GM19395 (cell line): Measurements from ENCODE around the gene B3GALT4.
A peak's percentile ranks its signal among the peaks of the same experiment; 100 is the strongest.

Experiments used
- ATAC-seq: cut with Tn5 transposase; IDR thresholded peaks from one replicate; pipeline ENCODE4 v1.9.1; 2021; ENCODE audit warnings: mild to moderate bottlenecking, moderate library complexity; ENCODE audit not compliant: unreplicated experiment

The B3GALT4 gene

DNA sequence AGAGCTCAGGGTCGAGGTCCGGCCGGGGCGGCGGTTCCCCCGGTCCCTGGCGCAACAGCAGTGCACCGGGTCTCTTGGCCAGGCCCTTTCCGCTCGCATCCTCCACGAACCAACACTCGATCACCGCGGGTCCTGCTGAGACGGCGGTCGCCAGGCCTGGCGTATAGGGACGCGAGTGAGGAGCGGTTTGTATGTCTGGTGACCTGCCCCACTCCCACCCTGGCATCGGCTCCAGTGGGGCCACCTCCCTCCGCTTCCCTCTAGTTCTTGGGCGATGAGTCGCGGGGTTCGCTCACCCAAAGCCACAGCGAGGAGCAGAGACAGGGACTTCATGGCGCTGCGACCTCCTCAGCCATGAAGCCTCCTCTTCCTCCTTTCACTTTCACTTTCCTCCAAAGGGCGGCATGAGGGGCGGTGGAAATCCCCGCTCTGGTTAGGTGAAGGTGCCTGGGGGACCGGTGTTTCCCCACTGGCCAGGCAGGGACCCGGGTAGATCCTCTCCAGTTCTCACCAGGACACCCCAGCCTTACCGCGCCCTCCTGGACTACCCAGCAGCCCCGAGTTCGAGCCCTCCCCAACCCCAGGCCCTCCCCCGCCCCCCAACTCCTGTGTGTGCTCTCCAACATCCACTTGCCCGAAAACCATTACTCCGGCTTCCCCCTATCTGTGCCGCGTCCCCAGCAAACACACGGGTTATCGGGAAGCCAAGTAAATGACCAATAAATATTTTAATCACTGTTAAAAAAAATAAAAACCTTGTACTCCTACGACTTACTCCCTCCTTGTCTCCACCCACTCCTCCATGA lies 37.0 kb downstream of the B3GALT4 start, which contains the start of gene TAPBP:
Gene TAPBP, minus strand, starts transcription at position 370 of the 806 bp plus-strand sequence. Its CDS starts 37 bp downstream, at position 333.
- ATAC-seq: peak; percentile 50

GRCh38 chr6:33314515-33314942 lies 37.6 kb downstream of the B3GALT4 start:
- ATAC-seq: no peak

DNA sequence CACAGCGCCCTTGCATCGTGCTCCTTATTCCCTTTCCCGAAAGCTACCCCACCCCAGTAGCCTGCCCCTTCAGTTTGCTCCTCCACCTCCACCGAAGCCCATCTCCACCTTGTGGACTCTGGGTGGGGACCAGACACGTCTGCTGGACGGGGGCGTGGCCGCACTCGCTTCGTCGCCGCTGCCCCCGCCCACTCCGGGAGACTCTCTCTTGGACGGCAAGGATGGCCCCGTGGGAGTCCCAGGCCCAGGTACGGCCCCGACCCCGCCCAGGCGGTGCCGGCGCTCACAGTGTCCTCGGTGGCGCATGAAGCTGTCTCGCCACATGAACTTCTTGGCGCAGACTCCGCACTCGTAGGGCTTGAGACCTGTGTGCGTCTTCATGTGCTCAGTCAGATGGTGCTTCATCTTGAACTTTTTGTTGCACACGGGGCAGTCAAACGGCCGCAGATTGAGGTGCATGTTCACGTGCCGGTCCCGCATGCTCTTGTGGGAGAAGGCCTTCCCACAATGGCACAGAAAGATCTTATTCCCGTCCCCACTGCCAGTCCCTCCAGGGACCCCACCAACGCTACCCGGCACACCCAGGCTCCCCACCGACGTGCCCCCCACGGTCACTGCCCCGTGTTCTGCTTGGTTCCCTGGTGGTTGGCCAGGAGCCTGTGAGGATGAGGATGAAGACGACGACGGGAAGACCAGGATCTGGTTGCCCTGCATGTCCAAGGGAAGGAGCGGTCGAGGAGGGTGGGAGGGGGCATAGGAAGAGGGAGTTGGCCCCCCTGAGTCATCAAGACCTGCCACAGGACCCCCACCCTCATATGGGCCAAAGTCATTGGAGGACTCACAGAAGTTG lies 38.2 kb downstream of the B3GALT4 start:
- ATAC-seq: no peak

- no peak for ATAC-seq
Measured at GRCh38 chr6:33315793-33316602, 39.1 kb downstream of the B3GALT4 start.

DNA sequence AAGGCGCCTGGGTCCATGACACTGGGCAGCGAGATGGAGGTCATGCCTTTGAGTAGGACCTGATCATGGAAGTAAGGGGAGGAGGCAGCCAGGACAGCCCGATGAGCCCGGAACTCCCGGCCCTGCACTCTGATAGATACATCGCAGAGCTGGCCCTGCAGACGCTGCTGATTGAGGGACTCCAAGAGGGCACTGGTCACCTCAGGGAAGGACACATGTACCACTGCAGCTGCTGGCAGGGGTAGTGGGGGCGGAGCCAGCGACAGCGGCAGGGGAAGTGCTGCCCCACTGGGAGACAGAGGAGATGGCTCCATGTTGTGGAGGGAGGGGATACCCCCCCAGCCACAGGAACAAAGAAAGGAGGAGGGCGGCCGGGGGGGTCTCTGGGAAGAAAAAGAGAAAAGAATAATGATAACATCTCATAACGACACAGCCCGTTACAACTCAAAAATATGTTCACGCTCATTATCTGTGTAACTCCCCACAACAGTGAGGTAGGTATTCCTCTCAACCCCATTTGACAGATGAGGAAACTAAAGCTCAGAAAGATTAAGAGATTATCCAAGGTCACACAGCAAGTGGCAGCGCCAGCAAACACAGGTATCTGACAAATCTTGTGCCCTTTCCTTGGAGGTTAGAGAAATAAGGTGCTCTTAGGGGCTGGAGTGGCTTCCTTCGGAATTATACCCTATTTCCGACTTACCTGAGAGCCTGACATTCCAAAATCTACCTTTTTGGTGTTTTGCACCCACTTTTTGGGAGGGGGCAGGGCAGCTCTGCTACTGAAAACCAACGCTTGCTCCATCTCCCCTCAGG lies 39.9 kb downstream of the B3GALT4 start:
- no peak for ATAC-seq

GRCh38 chr6:33317419-33317668 lies 40.4 kb downstream of the B3GALT4 start:
- ATAC-seq: no peak

DNA sequence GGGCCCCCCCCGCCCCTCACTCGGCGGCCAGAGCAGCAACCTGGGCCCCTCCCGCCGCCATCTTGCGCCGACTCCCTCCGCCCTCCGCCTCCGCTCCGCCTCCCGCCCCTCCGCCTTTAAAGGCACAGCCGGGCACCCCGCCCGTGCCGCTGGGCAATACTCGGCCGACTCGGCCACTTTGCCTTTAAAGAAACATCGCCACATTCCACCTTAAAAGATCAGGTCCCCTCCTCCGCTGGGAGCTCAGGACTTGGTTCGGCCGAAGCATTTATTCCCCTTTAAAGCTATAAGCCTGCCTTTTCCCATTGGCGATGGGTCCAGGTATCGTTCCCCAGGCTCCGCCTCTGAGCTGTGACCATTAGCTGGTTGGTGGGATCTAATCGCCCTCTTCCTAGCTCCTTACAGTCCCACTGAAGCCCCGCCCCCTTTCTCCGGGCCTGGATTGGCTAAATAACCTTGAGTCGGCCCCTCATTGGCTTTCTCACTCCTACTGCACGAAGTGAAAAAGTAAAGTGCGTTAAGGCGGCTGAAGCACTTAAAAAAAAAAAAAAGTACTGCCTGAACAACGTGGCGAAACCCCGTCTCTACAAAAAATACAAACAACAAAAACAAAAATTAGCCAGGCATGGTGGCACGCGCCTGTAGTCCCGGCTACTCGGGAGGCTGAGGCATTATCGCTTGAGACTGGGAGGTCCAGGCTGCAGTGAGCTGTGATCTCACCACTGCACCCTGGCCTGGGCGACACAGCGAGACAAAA lies 40.9 kb downstream of the B3GALT4 start, which contains the start of gene ZBTB22:
Gene ZBTB22, minus strand, starts transcription at position 76 of the 757 bp plus-strand sequence. CDS start 828 bp downstream, outside the sequence.
- ATAC-seq: peak; percentile 52

GRCh38 chr6:33318426-33319073 lies 41.6 kb downstream of the B3GALT4 start:
- ATAC-seq: no peak

DNA sequence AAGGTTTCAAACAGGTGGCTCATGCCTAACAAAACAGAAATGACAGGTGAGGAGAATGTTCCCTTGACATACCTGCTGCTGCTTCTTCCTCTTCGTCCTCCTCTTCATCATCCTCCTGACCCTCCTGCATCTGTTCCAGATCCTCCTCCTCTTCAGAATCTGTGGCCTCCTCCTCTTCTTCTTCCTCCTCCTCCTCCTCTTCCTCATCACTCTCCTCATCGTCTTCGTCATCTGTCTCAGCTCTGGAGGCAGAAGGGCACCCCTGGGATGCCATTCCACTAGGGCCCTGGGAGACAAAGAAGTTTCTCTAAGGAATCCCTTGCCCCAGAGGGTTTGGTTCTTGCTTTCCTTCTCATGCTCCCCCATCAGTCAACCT lies 43.0 kb downstream of the B3GALT4 start:
- ATAC-seq: no peak

GRCh38 chr6:33320315-33321181 lies 43.6 kb downstream of the B3GALT4 start:
- ATAC-seq: no peak

DNA sequence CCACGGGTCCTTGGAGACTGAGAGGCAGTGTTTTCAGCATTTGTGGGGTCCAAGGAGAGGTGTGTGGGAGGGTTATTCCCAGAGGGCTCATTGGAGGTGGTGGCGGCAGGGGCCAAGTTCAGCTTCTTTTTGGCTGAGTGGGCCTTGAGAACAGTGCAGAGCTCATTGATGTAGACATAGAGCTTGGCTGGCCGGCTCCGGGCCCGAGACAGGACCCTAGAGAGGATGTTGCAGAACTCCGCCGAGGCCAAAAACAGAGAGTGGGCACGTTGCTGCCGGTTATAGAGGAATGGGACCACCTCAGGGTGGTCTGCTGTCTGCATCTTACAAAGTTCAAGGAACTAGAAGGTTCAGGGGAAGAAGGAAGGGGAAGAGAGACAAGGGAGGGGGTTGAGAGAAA lies 44.3 kb downstream of the B3GALT4 start:
- ATAC-seq: no peak

DNA sequence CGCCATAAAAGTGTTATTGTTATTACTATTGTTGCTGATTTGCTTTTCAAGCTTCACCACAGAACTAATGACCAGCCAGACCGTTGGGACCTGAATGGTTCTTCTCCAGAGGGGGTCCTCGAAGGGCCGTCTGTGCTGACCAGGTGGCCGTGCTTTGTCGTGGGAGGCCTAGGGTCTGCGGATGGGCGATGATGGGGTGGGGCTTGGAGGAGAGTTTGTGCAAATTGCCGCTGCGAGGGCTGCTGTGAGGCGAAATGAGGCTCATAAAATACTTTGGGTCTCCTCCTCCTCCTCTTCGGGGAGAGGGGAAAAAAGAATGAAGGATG lies 46.7 kb downstream of the B3GALT4 start:
- ATAC-seq: peak; percentile 9

DNA sequence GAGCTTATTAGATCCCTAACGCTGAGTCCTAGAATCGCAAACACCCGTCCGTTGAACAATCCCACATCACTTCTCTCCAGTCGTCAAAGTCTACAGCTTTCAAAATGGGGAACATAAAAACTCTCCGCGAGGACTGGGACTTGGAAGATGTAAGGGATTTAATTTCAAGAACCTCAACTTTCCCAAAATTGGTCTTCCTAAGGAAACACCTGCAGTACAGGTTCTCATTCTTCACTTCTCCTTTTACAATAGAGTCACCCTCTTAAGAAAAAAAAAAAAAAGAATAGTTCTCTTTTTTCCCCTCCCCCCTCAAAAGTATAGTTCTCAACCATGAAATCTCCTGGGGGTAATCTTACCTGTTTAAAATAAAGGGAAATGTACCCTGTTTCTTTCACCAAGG lies 47.2 kb downstream of the B3GALT4 start:
- no peak for ATAC-seq
